H9 (cell line): ENCODE results near the gene MYB. TPM values are rescaled to one million over a fixed set of nuclear protein-coding genes. Genes with fewer than 3 reads are reported as not detected.

Experiments
- DNase-seq: peaks from one replicate; pipeline ENCODE4 v3.0.0-alpha.2; 2017
- H2AFZ ChIP-seq: one replicate; pipeline ENCODE4 v1.6.1; 2013; ENCODE audit warnings: mild to moderate bottlenecking, low read length, control low read depth, moderate library complexity
- H2AK5ac ChIP-seq: 2 replicates; pipeline ENCODE4 v1.6.1; 2013; ENCODE audit warnings: low read length, control low read depth, mixed read lengths; ENCODE audit not compliant: insufficient read length
- H2BK120ac ChIP-seq: one replicate; pipeline ENCODE4 v1.6.1; 2013; ENCODE audit warnings: low read depth, mild to moderate bottlenecking, low read length, control low read depth, inconsistent platforms; ENCODE audit not compliant: poor library complexity, severe bottlenecking
- H2BK12ac ChIP-seq: 2 replicates; pipeline ENCODE4 v1.6.1; 2013; ENCODE audit warnings: low read length, control low read depth, mixed read lengths, low read depth; ENCODE audit not compliant: insufficient read length
- H2BK15ac ChIP-seq: 2 replicates; pipeline ENCODE4 v1.6.1; 2013; ENCODE audit warnings: low read depth, low read length, control low read depth
- H2BK20ac ChIP-seq: one replicate; pipeline ENCODE4 v1.6.1; 2013; ENCODE audit warnings: low read depth, mild to moderate bottlenecking, low read length, control low read depth, inconsistent platforms; ENCODE audit not compliant: poor library complexity, severe bottlenecking
- H2BK5ac ChIP-seq: 2 replicates; pipeline ENCODE4 v1.6.1; 2013; ENCODE audit warnings: low read length, control low read depth, mixed read lengths; ENCODE audit not compliant: insufficient read length
- H3K14ac ChIP-seq: 2 replicates; pipeline ENCODE4 v1.6.1; 2013; ENCODE audit warnings: low read length, control low read depth; ENCODE audit not compliant: insufficient read depth
- H3K18ac ChIP-seq: 2 replicates; pipeline ENCODE4 v1.6.1; 2013; ENCODE audit warnings: low read depth, mild to moderate bottlenecking, mixed read lengths, low read length, control low read depth; ENCODE audit not compliant: insufficient read length
- H3K23ac ChIP-seq: 2 replicates; pipeline ENCODE4 v1.6.1; 2013; ENCODE audit warnings: low read length, control low read depth, mixed read lengths, low read depth; ENCODE audit not compliant: insufficient read length
- H3K23me2 ChIP-seq: 2 replicates; pipeline ENCODE4 v1.6.1; 2013; ENCODE audit warnings: low read depth, mild to moderate bottlenecking, mixed read lengths, low read length, control low read depth; ENCODE audit not compliant: insufficient read length, poor library complexity, severe bottlenecking
- H3K27ac ChIP-seq: 2 replicates; pipeline ENCODE4 v1.5.1; 2013; ENCODE audit warnings: low read length, control low read depth, mixed read lengths, low read depth; ENCODE audit not compliant: insufficient read length
- H3K27me3 ChIP-seq: 2 replicates; pipeline ENCODE4 v1.6.1; 2013; ENCODE audit warnings: low read length, control low read depth, inconsistent platforms; ENCODE audit not compliant: insufficient read depth
- H3K4ac ChIP-seq: 2 replicates; pipeline ENCODE4 v1.6.1; 2013; ENCODE audit warnings: low read depth, mild to moderate bottlenecking, control low read depth, inconsistent platforms, low read length, moderate library complexity
- H3K4me1 ChIP-seq: 2 replicates; pipeline ENCODE4 v1.6.1; 2013; ENCODE audit warnings: low read length, control low read depth, inconsistent platforms; ENCODE audit not compliant: insufficient read depth
- H3K4me2 ChIP-seq: 2 replicates; pipeline ENCODE4 v1.6.1; 2013; ENCODE audit warnings: low read length, control low read depth, mixed read lengths; ENCODE audit not compliant: insufficient read length, insufficient read depth
- H3K56ac ChIP-seq: 2 replicates; pipeline ENCODE4 v1.6.1; 2013; ENCODE audit warnings: low read depth, mild to moderate bottlenecking, mixed read lengths, low read length, control low read depth; ENCODE audit not compliant: insufficient read length
- H3K79me1 ChIP-seq: 2 replicates; pipeline ENCODE4 v1.6.1; 2013; ENCODE audit warnings: low read depth, mild to moderate bottlenecking, moderate library complexity, low read length, control low read depth, inconsistent platforms; ENCODE audit not compliant: insufficient read depth, poor library complexity, severe bottlenecking
- H3K79me2 ChIP-seq: 2 replicates; pipeline ENCODE4 v1.6.1; 2013; ENCODE audit warnings: low read length, control low read depth, inconsistent platforms; ENCODE audit not compliant: insufficient read depth
- H3K9ac ChIP-seq: 2 replicates; pipeline ENCODE4 v1.6.1; 2013; ENCODE audit warnings: low read length, control low read depth, mixed read lengths; ENCODE audit not compliant: insufficient read length; ENCODE audit errors: extremely low read depth
- H3K9me3 ChIP-seq: one replicate; pipeline ENCODE4 v1.6.1; 2013; ENCODE audit warnings: low read depth, low read length, inconsistent platforms; ENCODE audit not compliant: control insufficient read depth
- H3T11ph ChIP-seq: one replicate; pipeline ENCODE4 v1.6.1; 2013; ENCODE audit warnings: mild to moderate bottlenecking, low read length, control low read depth, inconsistent platforms
- H4K20me1 ChIP-seq: one replicate; pipeline ENCODE4 v1.6.1; 2013; ENCODE audit not compliant: control insufficient read depth, insufficient read length, insufficient read depth
- H4K5ac ChIP-seq: 2 replicates; pipeline ENCODE4 v1.6.1; 2013; ENCODE audit warnings: low read depth, mild to moderate bottlenecking, mixed read lengths, low read length, control low read depth; ENCODE audit not compliant: insufficient read length
- H4K8ac ChIP-seq: replicated peaks from 2 replicates; pipeline ENCODE4 v1.6.1; 2013; ENCODE audit warnings: low read length, control low read depth, mixed read lengths, low read depth; ENCODE audit not compliant: insufficient read length
- H4K91ac ChIP-seq: 2 replicates; pipeline ENCODE4 v1.6.1; 2013; ENCODE audit warnings: low read depth, mild to moderate bottlenecking, moderate library complexity, mixed read lengths, low read length, control low read depth; ENCODE audit not compliant: insufficient read length
- H3K27ac Mint-ChIP-seq, 3 experiments: 2 replicates in 2 of 3; 3 replicates in 1 of 3; pipeline ENCODE4 v1.8.0; 2020 to 2021; ENCODE audit warnings: mixed read lengths in 3 of 3, mild to moderate bottlenecking in 1 of 3, moderate library complexity in 1 of 3
- H3K27me3 Mint-ChIP-seq: 2 replicates; pipeline ENCODE4 v1.8.0; 2021; ENCODE audit warnings: low read depth, mild to moderate bottlenecking, moderate library complexity, mixed read lengths
- H3K36me3 Mint-ChIP-seq, 3 experiments: 2 replicates in 2 of 3; 3 replicates in 1 of 3; pipeline ENCODE4 v1.8.0; 2020 to 2021; ENCODE audit warnings: low read depth in 3 of 3, mixed read lengths in 3 of 3; ENCODE audit not compliant: insufficient read depth in 1 of 3
- H3K4me1 Mint-ChIP-seq, 2 experiments: 2 replicates each; pipeline ENCODE4 v1.8.0; 2020; ENCODE audit warnings: mixed read lengths in 2 of 2
- H3K4me3 Mint-ChIP-seq, 2 experiments: 2 replicates in 1 of 2; 3 replicates in 1 of 2; pipeline ENCODE4 v1.8.0; 2020 to 2021; ENCODE audit warnings: mild to moderate bottlenecking in 2 of 2, mixed read lengths in 2 of 2, moderate library complexity in 1 of 2
- H3K9me3 Mint-ChIP-seq, 2 experiments: 2 replicates in 1 of 2; 3 replicates in 1 of 2; pipeline ENCODE4 v1.8.0; 2020; ENCODE audit warnings: mild to moderate bottlenecking in 2 of 2, mixed read lengths in 2 of 2, moderate library complexity in 1 of 2
- CTCF ChIP-seq: fragments of 200-600 bp; sonication (generic); conservative IDR thresholded peaks from 3 replicates; pipeline ENCODE4 v1.8.0; 2021; ENCODE audit warnings: antibody characterized with exemption, mild to moderate bottlenecking
- WGBS: extraction: QIAGEN DNeasy Blood & Tissue Kit; methylation state at CpG from one replicate; pipeline ENCODE4 v1.1.7; 2013; ENCODE audit warnings: missing lambda C conversion rate, low lambda C conversion rate, mixed read lengths; ENCODE audit not compliant: insufficient read length; ENCODE audit errors: extremely low coverage; 5-methylcytosine and 5-hydroxymethylcytosine counted together
- total RNA-seq: library from RNA; stranded (reverse); gene quantifications from 2 replicates; pipeline ENCODE4 v1.2.1, GENCODE V29; 2021

The MYB gene
- total RNA-seq, 1 experiment from 2014 or later: 5.8 TPM

DNA sequence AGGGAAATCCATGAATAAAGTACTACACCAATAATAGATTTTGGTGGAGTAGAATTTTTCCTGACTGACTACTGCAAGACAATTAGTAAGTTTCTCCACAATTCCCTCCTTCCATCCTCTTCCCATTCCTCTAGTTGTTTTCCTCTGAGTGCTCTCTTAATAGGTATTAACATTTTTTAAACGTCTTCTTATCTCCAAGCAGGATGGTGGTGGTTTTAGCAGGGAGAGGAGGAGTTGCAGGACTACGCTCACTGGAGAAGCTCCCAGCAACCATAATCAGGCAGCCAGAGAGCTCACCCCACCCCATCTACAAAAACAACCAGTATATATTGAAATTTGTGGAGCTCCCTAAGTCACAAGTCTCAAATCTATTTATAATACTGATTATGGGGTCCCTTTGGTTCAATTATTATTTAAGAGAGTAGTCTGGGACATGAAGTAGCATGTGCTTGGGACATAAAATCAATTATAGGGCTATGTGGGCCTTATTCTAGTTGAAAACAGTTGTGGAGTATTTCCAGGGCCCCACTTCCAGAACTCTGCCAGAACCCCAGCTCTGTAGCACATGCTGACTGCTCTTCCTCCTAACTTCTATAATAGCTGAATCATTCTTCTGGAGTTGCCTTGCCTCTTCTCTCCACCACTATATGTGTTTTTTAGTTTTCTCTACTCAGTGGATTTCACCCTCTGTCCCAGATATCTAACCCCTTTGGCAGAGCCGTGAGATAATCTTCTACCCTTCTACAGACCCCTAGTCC lies 49.8 kb downstream of the MYB start:
- H3K9ac ChIP-seq: no peak overlapping the region
- no peak overlapping the region for H2BK20ac ChIP-seq
- no peak overlapping the region for H2BK15ac ChIP-seq
- no peak overlapping the region for H3K27ac ChIP-seq
- H3K9me3 ChIP-seq: no peaks in the 10 kb centered on the region
- H3K4me3 Mint-ChIP-seq: no peak overlapping the region
- H2AFZ ChIP-seq: no peak overlapping the region
- H3T11ph ChIP-seq: no peak overlapping the region
- no peak overlapping the region for H3K23ac ChIP-seq
- no CpG with 5 or more reads among the region's 3 CpGs for WGBS
- no peak overlapping the region for H2BK5ac ChIP-seq
- no peak overlapping the region for H3K14ac ChIP-seq
- no peak overlapping the region for H2AK5ac ChIP-seq
- TF ChIP-seq CTCF: no peak
- H3K79me1 ChIP-seq: no peaks in the 10 kb centered on the region
- no peak overlapping the region for H2BK120ac ChIP-seq
- no peaks in the 10 kb centered on the region for H3K27me3 ChIP-seq
- no peak for DNase-seq
- H3K18ac ChIP-seq: no peak overlapping the region
- peaks cover 8 to 11% of the 10 kb centered on the region in 2 experiments for H3K4me1 Mint-ChIP-seq
- H3K27me3 Mint-ChIP-seq: no peaks in the 10 kb centered on the region
- peaks cover 3% of the 10 kb centered on the region for H3K23me2 ChIP-seq
- H2BK12ac ChIP-seq: no peak overlapping the region
- H3K4me1 ChIP-seq: no peaks in the 10 kb centered on the region
- no peak overlapping the region for H4K91ac ChIP-seq
- no peak overlapping the region for H3K4me2 ChIP-seq
- H3K36me3 Mint-ChIP-seq: no peaks in the 10 kb centered on the region; a peak in 1 of 7 replicates
- peaks cover 0 to 3% of the 10 kb centered on the region in 2 experiments; a peak in 1 of 5 replicates for H3K9me3 Mint-ChIP-seq
- no peak overlapping the region for H4K8ac ChIP-seq
- no peak overlapping the region for H3K56ac ChIP-seq
- H4K5ac ChIP-seq: no peak overlapping the region
- H4K20me1 ChIP-seq: no peaks in the 10 kb centered on the region
- no peaks in the 10 kb centered on the region for H3K79me2 ChIP-seq
- H3K27ac Mint-ChIP-seq: peak overlapping the region in 2 of 3 experiments; percentile 20 to 63; a peak in 2 of 7 replicates
- H3K4ac ChIP-seq: no peak overlapping the region
